Measurements from ENCODE around the gene NUP88.
"Not testable (repeated sequence)": the region's sequence is repeated elsewhere in the genome, so short reads cannot be mapped to it uniquely, and the experiment has no call there.

The NUP88 gene

DNA sequence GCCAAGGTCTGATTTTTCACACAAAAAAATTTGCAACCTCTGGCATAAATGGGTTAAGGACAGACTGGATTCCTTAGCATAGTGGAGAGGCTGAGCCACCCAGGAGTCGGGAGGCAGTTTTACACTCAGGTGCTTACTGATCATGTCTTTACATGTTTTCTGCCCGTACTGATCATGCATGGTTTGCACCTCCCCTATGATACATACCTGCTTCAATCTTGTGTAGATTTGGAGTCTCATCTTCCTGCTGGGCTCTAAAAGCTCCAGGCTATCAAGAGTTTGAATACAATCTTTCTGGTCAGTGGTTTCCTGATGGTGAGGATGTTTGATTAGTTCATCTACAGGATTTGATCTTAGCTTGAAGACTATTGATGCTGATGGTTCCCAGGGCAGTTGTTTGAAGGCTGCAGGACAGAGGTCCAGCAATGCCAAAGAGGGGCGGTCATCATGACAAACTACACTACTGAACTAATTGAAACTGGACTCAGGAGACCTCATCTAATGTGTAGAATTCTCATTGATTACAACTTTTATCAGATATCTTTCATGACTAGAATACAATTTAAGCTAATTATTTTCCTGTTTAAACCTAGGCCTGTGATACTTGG is 12.6 kb upstream of the NUP88 start:
- peak; percentile 93 for DNase-seq (ENCODE audit: low read depth)
- no peak for TF ChIP-seq CTCF (IDR thresholded peaks at IDR 0.05; ENCODE audit: insufficient read depth, low read depth, low read length, missing control alignments)
- H3K4me3 ChIP-seq (ENCODE audit: low read length), result no peak overlapping the region

DNA sequence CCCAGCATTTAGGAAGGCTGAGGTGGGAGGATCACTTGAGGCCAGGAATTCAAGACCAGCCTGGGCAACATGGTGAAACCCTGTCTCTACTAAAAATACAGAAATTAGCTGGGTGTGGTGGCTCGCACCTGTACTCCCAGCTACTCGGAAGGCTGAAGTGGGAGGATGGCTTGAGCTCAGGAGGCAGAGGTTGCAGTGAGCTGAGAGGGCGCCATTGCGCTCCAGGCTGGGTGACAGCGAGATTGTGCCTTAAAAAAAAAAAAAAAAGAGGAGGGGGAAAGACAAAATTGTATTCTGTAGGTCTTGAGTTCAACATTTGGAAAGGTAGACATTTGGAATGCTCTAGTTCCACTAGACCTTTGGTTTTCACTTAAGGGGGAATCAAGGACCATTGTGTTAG is 11.8 kb upstream of the NUP88 start:
- not testable (repeated sequence) for H3K4me3 ChIP-seq (ENCODE audit: low read length); DNase-seq (ENCODE audit: low read depth)

- no peak overlapping the region for H3K4me3 ChIP-seq (ENCODE audit: low read length)
- no peak for TF ChIP-seq CTCF (IDR thresholded peaks at IDR 0.05; ENCODE audit: insufficient read depth, low read depth, low read length, missing control alignments)
- peak; percentile 38 for DNase-seq (ENCODE audit: low read depth)
Observed at GRCh38 chr17:5430413-5430999, 11.0 kb upstream of the NUP88 start.

DNA sequence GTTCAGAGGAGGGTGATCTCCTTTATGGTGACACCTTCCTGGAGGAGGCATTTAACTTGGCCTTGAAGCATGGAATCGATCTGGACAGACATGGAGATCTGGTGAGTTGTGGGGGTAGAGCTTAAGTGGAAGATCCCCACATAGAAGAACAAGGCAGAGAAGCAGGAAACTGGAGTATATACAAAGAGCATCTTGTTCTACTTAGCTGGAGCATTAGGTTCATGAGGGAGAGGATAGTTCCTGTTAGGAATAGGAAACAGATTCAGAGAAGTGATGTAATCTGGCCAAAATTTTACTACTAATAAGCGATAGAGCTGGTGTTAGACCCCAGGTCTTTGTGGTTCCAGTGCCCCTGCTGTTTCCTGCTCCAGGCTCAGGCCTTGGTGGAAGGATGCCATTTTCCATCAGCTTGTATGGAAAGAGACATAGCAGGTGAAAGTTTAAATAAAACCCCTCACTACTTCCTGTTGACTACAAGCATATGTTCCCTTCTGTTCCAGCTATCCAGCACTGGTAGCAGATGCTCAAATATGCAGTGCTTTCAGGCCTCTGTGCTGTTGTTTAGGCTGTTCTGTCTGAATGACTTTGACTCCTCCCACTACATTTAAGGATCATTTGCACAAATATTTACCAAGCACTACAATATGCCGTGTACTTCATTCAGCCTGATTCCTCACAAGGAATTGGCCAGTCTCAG is 9.9 kb upstream of the NUP88 start:
- no peak for DNase-seq (ENCODE audit: low read depth)
- TF ChIP-seq CTCF (IDR thresholded peaks at IDR 0.05; ENCODE audit: insufficient read depth, low read depth, low read length, missing control alignments), result no peak
- H3K4me3 ChIP-seq (ENCODE audit: low read length), result no peak overlapping the region

DNA sequence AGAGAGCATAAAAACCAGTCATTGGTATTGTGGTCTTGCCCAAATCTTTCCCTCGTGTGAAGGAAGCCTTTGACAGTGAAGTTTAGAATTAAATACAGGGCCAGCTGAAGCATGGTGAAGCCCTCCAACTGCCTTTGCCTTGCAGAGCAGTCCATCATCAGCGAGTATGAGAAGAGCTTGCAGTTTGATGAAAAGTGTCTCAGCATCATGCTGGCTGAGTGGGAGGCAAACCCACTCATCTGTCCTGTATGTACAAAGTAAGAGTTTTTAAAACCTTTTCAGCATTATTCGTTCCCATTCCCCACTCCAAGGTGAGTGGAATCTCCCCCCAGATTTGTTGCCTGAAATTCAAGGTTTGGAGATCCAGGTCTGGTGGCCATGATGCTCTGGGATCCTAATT is 6.4 kb upstream of the NUP88 start:
- TF ChIP-seq CTCF (IDR thresholded peaks at IDR 0.05; ENCODE audit: insufficient read depth, low read depth, low read length, missing control alignments), result no peak
- no peak for DNase-seq (ENCODE audit: low read depth)

DNA sequence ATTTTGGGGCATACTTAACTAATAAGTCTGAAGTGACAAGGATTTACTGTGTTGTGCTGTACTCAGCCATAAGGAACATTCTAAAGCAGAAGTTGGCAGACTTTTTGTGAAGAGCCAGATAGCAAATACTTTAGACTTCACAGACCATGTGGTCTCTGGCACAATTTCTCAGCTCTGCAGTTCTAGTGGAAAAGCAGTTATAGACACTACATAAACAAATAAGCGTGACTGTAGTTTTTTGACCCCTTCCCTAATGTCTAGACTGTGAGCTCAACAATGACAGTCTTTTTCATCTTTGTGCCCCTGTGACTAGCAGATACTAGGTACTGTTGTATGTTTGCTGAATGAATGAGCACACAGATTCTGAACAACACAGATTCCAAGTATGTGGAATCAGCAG is 5.4 kb upstream of the NUP88 start:
- no peak overlapping the region for H3K4me3 ChIP-seq (ENCODE audit: low read length)
- no peak for DNase-seq (ENCODE audit: low read depth)
- no peak for TF ChIP-seq CTCF (IDR thresholded peaks at IDR 0.05; ENCODE audit: insufficient read depth, low read depth, low read length, missing control alignments)

More for the DNA sequence above, 6.4 kb upstream of the NUP88 start:
- H3K4me3 ChIP-seq (ENCODE audit: low read length), result no peak overlapping the region

- peak; percentile 38 for TF ChIP-seq CTCF (IDR thresholded peaks at IDR 0.05; ENCODE audit: insufficient read depth, low read depth, low read length, missing control alignments)
- H3K4me3 ChIP-seq (ENCODE audit: low read length), result no peak overlapping the region
- DNase-seq (ENCODE audit: low read depth), result peak; percentile 92
Observed at GRCh38 chr17:5422505-5422904, 3.0 kb upstream of the NUP88 start.
